Testis (tissue), 2 donors: Measurements from ENCODE around the gene GCA.

ENCODE experiments used
- POLR2A ChIP-seq: fragments of 450-650 bp; IDR thresholded peaks from one replicate; pipeline ENCODE4 v1.6.1; 2017; ENCODE audit warnings: antibody characterized with exemption, mild to moderate bottlenecking, moderate library complexity
- TF ChIP-seq, protein P1 (sequence below), 3 experiments: fragments of 450-650 bp in 2 of 3; fragments of 200-600 bp in 1 of 3; sonication (generic) in 1 of 3; IDR thresholded peaks; one replicate each; pipeline ENCODE4 v1.5.1; 2016 to 2019; ENCODE audit warnings: antibody characterized with exemption in 3 of 3, mild to moderate bottlenecking in 2 of 3, moderate library complexity in 1 of 3

DNA sequence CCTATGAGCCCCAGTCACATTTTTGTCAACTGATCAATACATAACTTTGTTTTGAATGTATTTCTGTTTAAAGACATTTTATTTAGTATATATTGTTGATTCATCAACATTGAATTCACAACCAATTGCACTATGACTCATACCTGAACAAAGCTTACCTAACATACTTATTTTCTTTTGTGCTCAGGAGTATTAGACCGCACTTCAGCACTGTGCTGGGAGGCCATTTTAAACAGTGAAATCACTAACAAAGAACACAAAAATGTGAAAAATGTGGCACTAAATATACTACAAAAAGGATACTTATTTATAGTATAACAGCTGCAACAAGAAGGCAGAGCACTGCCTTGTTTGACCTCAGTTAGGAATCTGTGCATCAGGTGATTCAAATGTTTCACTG lies 13.1 kb upstream of the GCA start:
- TF ChIP-seq, protein P1, sequence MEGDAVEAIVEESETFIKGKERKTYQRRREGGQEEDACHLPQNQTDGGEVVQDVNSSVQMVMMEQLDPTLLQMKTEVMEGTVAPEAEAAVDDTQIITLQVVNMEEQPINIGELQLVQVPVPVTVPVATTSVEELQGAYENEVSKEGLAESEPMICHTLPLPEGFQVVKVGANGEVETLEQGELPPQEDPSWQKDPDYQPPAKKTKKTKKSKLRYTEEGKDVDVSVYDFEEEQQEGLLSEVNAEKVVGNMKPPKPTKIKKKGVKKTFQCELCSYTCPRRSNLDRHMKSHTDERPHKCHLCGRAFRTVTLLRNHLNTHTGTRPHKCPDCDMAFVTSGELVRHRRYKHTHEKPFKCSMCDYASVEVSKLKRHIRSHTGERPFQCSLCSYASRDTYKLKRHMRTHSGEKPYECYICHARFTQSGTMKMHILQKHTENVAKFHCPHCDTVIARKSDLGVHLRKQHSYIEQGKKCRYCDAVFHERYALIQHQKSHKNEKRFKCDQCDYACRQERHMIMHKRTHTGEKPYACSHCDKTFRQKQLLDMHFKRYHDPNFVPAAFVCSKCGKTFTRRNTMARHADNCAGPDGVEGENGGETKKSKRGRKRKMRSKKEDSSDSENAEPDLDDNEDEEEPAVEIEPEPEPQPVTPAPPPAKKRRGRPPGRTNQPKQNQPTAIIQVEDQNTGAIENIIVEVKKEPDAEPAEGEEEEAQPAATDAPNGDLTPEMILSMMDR (IDR thresholded peaks at IDR 0.05), result no peak
- no peak for TF ChIP-seq POLR2A
